ENCODE results near the gene HS3ST4. TPM values are rescaled to one million over a fixed set of nuclear protein-coding genes. Genes with fewer than 3 reads are reported as not detected.

Gene HS3ST4
- polyA plus RNA-seq, 1 donor from 2014 or later, result 13.0 TPM

DNA sequence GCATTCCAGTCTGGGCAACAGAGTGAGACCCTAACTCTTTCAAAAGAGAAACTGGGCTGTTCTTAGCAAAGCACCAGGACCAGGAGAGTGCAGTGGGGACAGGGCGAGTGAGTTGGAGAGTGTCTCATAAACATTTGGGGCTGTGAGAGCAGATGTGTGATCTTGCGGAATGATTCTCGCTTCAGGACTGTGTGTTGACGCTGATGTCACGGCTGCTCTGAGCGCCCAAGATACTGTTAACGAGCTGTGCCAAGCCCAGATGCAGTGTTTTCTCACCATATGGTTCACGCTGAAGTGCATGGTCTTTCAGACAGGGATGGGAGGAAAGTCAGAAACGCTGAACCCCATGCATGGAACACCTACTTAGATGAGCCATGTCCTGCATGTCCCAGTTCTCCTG is 438.2 kb downstream of the HS3ST4 start:
- H2AFZ ChIP-seq (ENCODE audit: low read depth, low read length), result no peak overlapping the region
- no peak overlapping the region for H3K4me2 ChIP-seq (ENCODE audit: low read length)
- no peaks in the 10 kb centered on the region for H3K36me3 ChIP-seq (ENCODE audit: insufficient read depth, low read length)
- no peaks in the 10 kb centered on the region for H3K27me3 ChIP-seq (ENCODE audit: insufficient read depth, low read depth, low read length)
- H3K79me2 ChIP-seq (replicated peaks; ENCODE audit: insufficient read depth, low read length), result no peaks in the 10 kb centered on the region
- no peaks in the 10 kb centered on the region for H4K20me1 ChIP-seq (ENCODE audit: insufficient read depth)
- H3K4me3 ChIP-seq (ENCODE audit: low read length), result no peak overlapping the region
- H3K9me3 ChIP-seq (ENCODE audit: low read length), result no peaks in the 10 kb centered on the region
- no peak overlapping the region for H3K27ac ChIP-seq (ENCODE audit: low read length)
- no peak overlapping the region for H3K9ac ChIP-seq (ENCODE audit: low read length)
- H3K9me2 ChIP-seq (ENCODE audit: insufficient read depth, low read length), result no peaks in the 10 kb centered on the region
- no peaks in the 10 kb centered on the region for H3F3A ChIP-seq (ENCODE audit: insufficient read depth, low read length, poor library complexity, severe bottlenecking)
- TF ChIP-seq POLR2AphosphoS5 (IDR thresholded peaks at IDR 0.05), result no peak
- TF ChIP-seq, protein P1, sequence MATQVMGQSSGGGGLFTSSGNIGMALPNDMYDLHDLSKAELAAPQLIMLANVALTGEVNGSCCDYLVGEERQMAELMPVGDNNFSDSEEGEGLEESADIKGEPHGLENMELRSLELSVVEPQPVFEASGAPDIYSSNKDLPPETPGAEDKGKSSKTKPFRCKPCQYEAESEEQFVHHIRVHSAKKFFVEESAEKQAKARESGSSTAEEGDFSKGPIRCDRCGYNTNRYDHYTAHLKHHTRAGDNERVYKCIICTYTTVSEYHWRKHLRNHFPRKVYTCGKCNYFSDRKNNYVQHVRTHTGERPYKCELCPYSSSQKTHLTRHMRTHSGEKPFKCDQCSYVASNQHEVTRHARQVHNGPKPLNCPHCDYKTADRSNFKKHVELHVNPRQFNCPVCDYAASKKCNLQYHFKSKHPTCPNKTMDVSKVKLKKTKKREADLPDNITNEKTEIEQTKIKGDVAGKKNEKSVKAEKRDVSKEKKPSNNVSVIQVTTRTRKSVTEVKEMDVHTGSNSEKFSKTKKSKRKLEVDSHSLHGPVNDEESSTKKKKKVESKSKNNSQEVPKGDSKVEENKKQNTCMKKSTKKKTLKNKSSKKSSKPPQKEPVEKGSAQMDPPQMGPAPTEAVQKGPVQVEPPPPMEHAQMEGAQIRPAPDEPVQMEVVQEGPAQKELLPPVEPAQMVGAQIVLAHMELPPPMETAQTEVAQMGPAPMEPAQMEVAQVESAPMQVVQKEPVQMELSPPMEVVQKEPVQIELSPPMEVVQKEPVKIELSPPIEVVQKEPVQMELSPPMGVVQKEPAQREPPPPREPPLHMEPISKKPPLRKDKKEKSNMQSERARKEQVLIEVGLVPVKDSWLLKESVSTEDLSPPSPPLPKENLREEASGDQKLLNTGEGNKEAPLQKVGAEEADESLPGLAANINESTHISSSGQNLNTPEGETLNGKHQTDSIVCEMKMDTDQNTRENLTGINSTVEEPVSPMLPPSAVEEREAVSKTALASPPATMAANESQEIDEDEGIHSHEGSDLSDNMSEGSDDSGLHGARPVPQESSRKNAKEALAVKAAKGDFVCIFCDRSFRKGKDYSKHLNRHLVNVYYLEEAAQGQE (IDR thresholded peaks at IDR 0.05; ENCODE audit: borderline replicate concordance), result no peak
- no peak for TF ChIP-seq RAD21 (conservative IDR thresholded peaks at IDR 0.05)
- TF ChIP-seq EP300 (conservative IDR thresholded peaks at IDR 0.05; ENCODE audit: poor library complexity, severe bottlenecking), result no peak
- TF ChIP-seq TAF1 (IDR thresholded peaks at IDR 0.05; ENCODE audit: low read depth), result no peak
- TF ChIP-seq, protein P2, sequence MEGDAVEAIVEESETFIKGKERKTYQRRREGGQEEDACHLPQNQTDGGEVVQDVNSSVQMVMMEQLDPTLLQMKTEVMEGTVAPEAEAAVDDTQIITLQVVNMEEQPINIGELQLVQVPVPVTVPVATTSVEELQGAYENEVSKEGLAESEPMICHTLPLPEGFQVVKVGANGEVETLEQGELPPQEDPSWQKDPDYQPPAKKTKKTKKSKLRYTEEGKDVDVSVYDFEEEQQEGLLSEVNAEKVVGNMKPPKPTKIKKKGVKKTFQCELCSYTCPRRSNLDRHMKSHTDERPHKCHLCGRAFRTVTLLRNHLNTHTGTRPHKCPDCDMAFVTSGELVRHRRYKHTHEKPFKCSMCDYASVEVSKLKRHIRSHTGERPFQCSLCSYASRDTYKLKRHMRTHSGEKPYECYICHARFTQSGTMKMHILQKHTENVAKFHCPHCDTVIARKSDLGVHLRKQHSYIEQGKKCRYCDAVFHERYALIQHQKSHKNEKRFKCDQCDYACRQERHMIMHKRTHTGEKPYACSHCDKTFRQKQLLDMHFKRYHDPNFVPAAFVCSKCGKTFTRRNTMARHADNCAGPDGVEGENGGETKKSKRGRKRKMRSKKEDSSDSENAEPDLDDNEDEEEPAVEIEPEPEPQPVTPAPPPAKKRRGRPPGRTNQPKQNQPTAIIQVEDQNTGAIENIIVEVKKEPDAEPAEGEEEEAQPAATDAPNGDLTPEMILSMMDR (IDR thresholded peaks at IDR 0.05; ENCODE audit: poor library complexity, severe bottlenecking), result no peak
- no peak for TF ChIP-seq SMC3 (conservative IDR thresholded peaks at IDR 0.05; ENCODE audit: poor library complexity)
- no peak for TF ChIP-seq MXI1 (conservative IDR thresholded peaks at IDR 0.05; ENCODE audit: poor library complexity, severe bottlenecking)
- TF ChIP-seq EZH2 (IDR thresholded peaks at IDR 0.05; ENCODE audit: borderline replicate concordance, insufficient read depth, low read length, poor library complexity, severe bottlenecking), result no peak

DNA sequence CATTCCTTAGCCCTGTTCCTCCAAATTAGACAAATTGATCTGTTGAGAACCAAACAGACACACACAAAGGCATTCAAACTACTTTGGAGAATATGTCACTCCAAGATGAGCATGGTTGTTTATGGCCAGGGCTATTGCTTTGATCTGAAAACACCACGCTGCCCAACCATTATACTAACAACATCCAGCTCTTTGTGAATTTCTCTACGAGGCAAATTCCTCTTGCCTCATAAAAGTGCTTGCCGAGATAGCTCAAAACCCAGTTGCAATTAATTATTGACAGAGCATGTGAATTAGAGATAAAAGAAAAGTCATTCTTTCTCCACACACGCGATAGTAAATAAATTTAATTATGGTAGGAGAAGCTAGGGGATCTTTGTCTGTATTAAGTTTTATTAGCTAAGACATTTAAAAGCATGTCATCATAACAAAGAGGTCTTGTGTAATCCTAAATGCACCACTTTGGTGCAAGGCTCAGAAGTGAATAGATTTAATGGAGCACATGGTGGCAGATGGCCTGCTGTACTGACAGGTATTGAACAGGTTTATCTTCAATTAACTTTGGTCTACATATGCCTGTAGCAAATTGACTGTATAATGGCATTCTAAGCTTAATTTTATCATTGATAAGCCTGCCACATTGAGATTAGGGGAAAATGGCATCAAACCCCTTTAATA is 441.8 kb downstream of the HS3ST4 start:
- H4K20me1 ChIP-seq (ENCODE audit: insufficient read depth), result no peaks in the 10 kb centered on the region
- H3K4me2 ChIP-seq (ENCODE audit: low read length), result no peak overlapping the region
- H2AFZ ChIP-seq (ENCODE audit: low read depth, low read length), result no peak overlapping the region
- H3K27ac ChIP-seq (ENCODE audit: low read length), result no peak overlapping the region
- no peak for TF ChIP-seq RAD21 (conservative IDR thresholded peaks at IDR 0.05)
- no peak for TF ChIP-seq POLR2AphosphoS5 (IDR thresholded peaks at IDR 0.05)
- no peak for TF ChIP-seq EZH2 (IDR thresholded peaks at IDR 0.05; ENCODE audit: borderline replicate concordance, insufficient read depth, low read length, poor library complexity, severe bottlenecking)
- TF ChIP-seq MXI1 (conservative IDR thresholded peaks at IDR 0.05; ENCODE audit: poor library complexity, severe bottlenecking), result no peak
- no peak for TF ChIP-seq EP300 (conservative IDR thresholded peaks at IDR 0.05; ENCODE audit: poor library complexity, severe bottlenecking)
- TF ChIP-seq, protein P1 (IDR thresholded peaks at IDR 0.05; ENCODE audit: borderline replicate concordance), result no peak
- TF ChIP-seq TAF1 (IDR thresholded peaks at IDR 0.05; ENCODE audit: low read depth), result no peak
- TF ChIP-seq SMC3 (conservative IDR thresholded peaks at IDR 0.05; ENCODE audit: poor library complexity), result no peak
- H3K9ac ChIP-seq (ENCODE audit: low read length), result no peak overlapping the region
- no peaks in the 10 kb centered on the region for H3K9me3 ChIP-seq (ENCODE audit: low read length)
- H3K27me3 ChIP-seq (ENCODE audit: insufficient read depth, low read depth, low read length), result no peaks in the 10 kb centered on the region
- H3K36me3 ChIP-seq (ENCODE audit: insufficient read depth, low read length), result no peaks in the 10 kb centered on the region
- no peaks in the 10 kb centered on the region for H3K9me2 ChIP-seq (ENCODE audit: insufficient read depth, low read length)
- H3K4me3 ChIP-seq (ENCODE audit: low read length), result no peak overlapping the region
- H3K79me2 ChIP-seq (replicated peaks; ENCODE audit: insufficient read depth, low read length), result no peaks in the 10 kb centered on the region
- no peaks in the 10 kb centered on the region for H3F3A ChIP-seq (ENCODE audit: insufficient read depth, low read length, poor library complexity, severe bottlenecking)

All from neural cell (in vitro differentiated cells).